Mesenchymal stem cell (in vitro differentiated cells and primary cell): Measurements from ENCODE around the gene OR2L5. TPM values are rescaled to one million over a fixed set of nuclear protein-coding genes. Genes with fewer than 3 reads are reported as not detected.

Experiments used
- DNase-seq: peaks from one replicate; pipeline ENCODE4 v3.0.0-alpha.2; 2013
- H2AFZ ChIP-seq: one replicate; pipeline ENCODE4 v1.6.1; 2013; ENCODE audit warnings: low read depth, mild to moderate bottlenecking, control low read depth, inconsistent platforms, low read length, moderate library complexity
- H2AK5ac ChIP-seq: 2 replicates; pipeline ENCODE4 v1.6.1; 2013; ENCODE audit warnings: low read length, moderate library complexity, mild to moderate bottlenecking, inconsistent platforms; ENCODE audit not compliant: severe bottlenecking
- H2BK120ac ChIP-seq: one replicate; pipeline ENCODE4 v1.6.1; 2013; ENCODE audit warnings: low read depth, mild to moderate bottlenecking, inconsistent platforms, low read length, moderate library complexity
- H2BK12ac ChIP-seq, 2 experiments: one replicate each; pipeline ENCODE4 v1.6.1; 2013; ENCODE audit warnings: inconsistent platforms in 2 of 2, low read length in 2 of 2, mild to moderate bottlenecking in 2 of 2, moderate library complexity in 2 of 2, control low read depth in 1 of 2
- H2BK15ac ChIP-seq: one replicate; pipeline ENCODE4 v1.6.1; 2013; ENCODE audit warnings: mild to moderate bottlenecking, low read depth, inconsistent platforms; ENCODE audit not compliant: poor library complexity, severe bottlenecking
- H2BK5ac ChIP-seq: 2 replicates; pipeline ENCODE4 v1.6.1; 2013; ENCODE audit warnings: low read depth, mild to moderate bottlenecking, low read length, control low read depth, inconsistent platforms; ENCODE audit not compliant: poor library complexity, severe bottlenecking
- H3K14ac ChIP-seq, 2 experiments: one replicate each; pipeline ENCODE4 v1.6.1; 2013; ENCODE audit warnings: inconsistent platforms in 2 of 2, low read length in 2 of 2, control low read depth in 1 of 2, mild to moderate bottlenecking in 1 of 2, moderate library complexity in 1 of 2
- H3K18ac ChIP-seq, 2 experiments: one replicate each; pipeline ENCODE4 v1.6.1; 2013; ENCODE audit warnings: inconsistent platforms in 2 of 2, low read length in 2 of 2, control low read depth in 1 of 2, low read depth in 1 of 2, mild to moderate bottlenecking in 1 of 2
- H3K23ac ChIP-seq, 2 experiments: one replicate each; pipeline ENCODE4 v1.6.1; 2013; ENCODE audit warnings: inconsistent platforms in 2 of 2, low read length in 2 of 2, mild to moderate bottlenecking in 2 of 2, moderate library complexity in 2 of 2, control low read depth in 1 of 2
- H3K27ac ChIP-seq: 2 replicates; pipeline ENCODE4 v1.5.1; 2013; ENCODE audit warnings: mild to moderate bottlenecking, moderate library complexity, low read length, control low read depth, inconsistent platforms; ENCODE audit not compliant: poor library complexity, severe bottlenecking
- H3K27me3 ChIP-seq, 2 experiments: 2 replicates each; pipeline versions ENCODE4 v1.6.1 to v1.7.0; 2013; ENCODE audit warnings: low read length in 2 of 2, mild to moderate bottlenecking in 2 of 2, moderate library complexity in 2 of 2, control low read depth in 1 of 2, inconsistent platforms in 1 of 2; ENCODE audit not compliant: control insufficient read depth in 1 of 2, insufficient read depth in 1 of 2
- H3K36me3 ChIP-seq, 2 experiments: 2 replicates each; pipeline versions ENCODE4 v1.6.1 to v1.7.0; 2013; ENCODE audit warnings: low read length in 2 of 2, control low read depth in 1 of 2, inconsistent platforms in 1 of 2, low read depth in 1 of 2, mild to moderate bottlenecking in 1 of 2; ENCODE audit not compliant: insufficient read depth in 2 of 2, control insufficient read depth in 1 of 2
- H3K4ac ChIP-seq, 2 experiments: one replicate each; pipeline ENCODE4 v1.6.1; 2013; ENCODE audit warnings: inconsistent platforms in 2 of 2, low read length in 2 of 2, mild to moderate bottlenecking in 2 of 2, moderate library complexity in 2 of 2, control low read depth in 1 of 2, low read depth in 1 of 2
- H3K4me1 ChIP-seq: 2 replicates; pipeline ENCODE4 v1.6.1; 2013; ENCODE audit warnings: low read depth, low read length, control low read depth; ENCODE audit not compliant: control insufficient read depth, insufficient read depth
- H3K4me2 ChIP-seq: 2 replicates; pipeline ENCODE4 v1.6.1; 2013; ENCODE audit warnings: low read length, mild to moderate bottlenecking, inconsistent platforms; ENCODE audit not compliant: poor library complexity, severe bottlenecking
- H3K4me3 ChIP-seq, 2 experiments: 2 replicates each; pipeline versions ENCODE4 v1.5.1 to v1.7.0; 2013; ENCODE audit warnings: low read length in 2 of 2, mild to moderate bottlenecking in 2 of 2, control low read depth in 1 of 2, low read depth in 1 of 2; ENCODE audit not compliant: insufficient read depth in 1 of 2
- H3K79me1 ChIP-seq: replicated peaks from 2 replicates; pipeline ENCODE4 v1.6.1; 2013; ENCODE audit warnings: mild to moderate bottlenecking, control low read depth, low read length, inconsistent platforms; ENCODE audit not compliant: poor library complexity, severe bottlenecking
- H3K9ac ChIP-seq: 2 replicates; pipeline ENCODE4 v1.7.0; 2013; ENCODE audit warnings: mild to moderate bottlenecking, low read length, moderate library complexity
- H3K9me3 ChIP-seq: 2 replicates; pipeline ENCODE4 v1.7.0; 2013; ENCODE audit warnings: mild to moderate bottlenecking, low read length; ENCODE audit not compliant: control insufficient read depth
- H4K8ac ChIP-seq: one replicate; pipeline ENCODE4 v1.6.1; 2013; ENCODE audit warnings: inconsistent platforms, mild to moderate bottlenecking, low read length, moderate library complexity
- H4K91ac ChIP-seq: one replicate; pipeline ENCODE4 v1.6.1; 2013; ENCODE audit warnings: mild to moderate bottlenecking, low read length, inconsistent platforms
- WGBS: methylation state at CpG from one replicate; pipeline ENCODE4 v1.1.7; 2013; ENCODE audit warnings: mixed read lengths; 5-methylcytosine and 5-hydroxymethylcytosine counted together
- polyA plus RNA-seq, 2 experiments: library from polyadenylated mRNA; stranded (reverse); fragments of 200-250 nt; gene quantifications; one replicate each; pipeline ENCODE4 v1.2.3, GENCODE V29; 2013

OR2L5 gene, protein sequence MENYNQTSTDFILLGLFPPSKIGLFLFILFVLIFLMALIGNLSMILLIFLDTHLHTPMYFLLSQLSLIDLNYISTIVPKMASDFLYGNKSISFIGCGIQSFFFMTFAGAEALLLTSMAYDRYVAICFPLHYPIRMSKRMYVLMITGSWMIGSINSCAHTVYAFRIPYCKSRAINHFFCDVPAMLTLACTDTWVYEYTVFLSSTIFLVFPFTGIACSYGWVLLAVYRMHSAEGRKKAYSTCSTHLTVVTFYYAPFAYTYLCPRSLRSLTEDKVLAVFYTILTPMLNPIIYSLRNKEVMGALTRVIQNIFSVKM
- polyA plus RNA-seq (2013, experiment 1 of 2) = not detected
- not detected for polyA plus RNA-seq (2013, experiment 2 of 2)

GRCh38 chr1:248013229-248013710 lies at the start of gene OR2L5:
OR2L5 (plus strand) TSS chr1:248013660; CDS start chr1:248021948, 8,288 bp downstream.
- Histone ChIP-seq H2BK120ac (no peak within 1 kb of the TSS), H3K14ac (no peak within 1 kb of the TSS), H3K27me3 (no peaks in the 10 kb centered on the region), H3K36me3 (no peaks in the 10 kb centered on the region), H3K4ac (no peak within 1 kb of the TSS), H2BK5ac (no peak within 1 kb of the TSS), H3K9ac (no peak within 1 kb of the TSS), H3K4me1 (no peaks in the 10 kb centered on the region), H3K4me3 (no peak within 1 kb of the TSS), H3K9me3 (peaks cover 41% of the 10 kb centered on the region), H4K8ac (no peak within 1 kb of the TSS), H2BK15ac (no peak within 1 kb of the TSS), H3K27ac (no peak within 1 kb of the TSS), H4K91ac (no peak within 1 kb of the TSS), H2AK5ac (no peak within 1 kb of the TSS), H2AFZ (no peak within 1 kb of the TSS), H3K79me1 (no peaks in the 10 kb centered on the region), H3K18ac (no peak within 1 kb of the TSS), H3K4me2 (no peak within 1 kb of the TSS), H3K23ac (no peak within 1 kb of the TSS), H2BK12ac (no peak within 1 kb of the TSS)
- 80% methylated on average over 1 of the region's 2 CpGs for whole genome bisulfite sequencing
- no peak for DNase-seq

GRCh38 chr1:247964933-247965332 lies 48.5 kb upstream of the OR2L5 start, which contains the start of gene OR2AK2:
OR2AK2 (plus strand) TSS chr1:247965233; CDS start chr1:247965377, 144 bp downstream.
- H2BK5ac ChIP-seq = no peak within 1 kb of the TSS
- H2BK12ac ChIP-seq = no peak within 1 kb of the TSS
- peaks cover 21% of the 10 kb centered on the region for H3K9me3 ChIP-seq
- no peak within 1 kb of the TSS for H3K18ac ChIP-seq
- no peak within 1 kb of the TSS for H3K23ac ChIP-seq
- no peaks in the 10 kb centered on the region for H3K36me3 ChIP-seq
- no peak within 1 kb of the TSS for H3K9ac ChIP-seq
- H2BK120ac ChIP-seq = no peak within 1 kb of the TSS
- no peak within 1 kb of the TSS for H3K4me3 ChIP-seq
- no peak within 1 kb of the TSS for H4K8ac ChIP-seq
- H3K27me3 ChIP-seq = no peaks in the 10 kb centered on the region
- no peak within 1 kb of the TSS for H4K91ac ChIP-seq
- H3K4me2 ChIP-seq = no peak within 1 kb of the TSS
- no peak within 1 kb of the TSS for H3K4ac ChIP-seq
- H2AFZ ChIP-seq = no peak within 1 kb of the TSS
- H2AK5ac ChIP-seq = no peak within 1 kb of the TSS
- H3K27ac ChIP-seq = no peak within 1 kb of the TSS
- H3K4me1 ChIP-seq = no peaks in the 10 kb centered on the region
- H2BK15ac ChIP-seq = no peak within 1 kb of the TSS
- WGBS = no CpG with 5 or more reads among the region's 2 CpGs
- H3K14ac ChIP-seq = no peak within 1 kb of the TSS
- no peaks in the 10 kb centered on the region for H3K79me1 ChIP-seq
- no peak for DNase-seq

- no peak for DNase-seq
- Histone ChIP-seq H3K14ac (no peak overlapping the region), H3K4me2 (no peak overlapping the region), H3K79me1 (no peaks in the 10 kb centered on the region), H2AK5ac (no peak overlapping the region), H3K18ac (no peak overlapping the region), H3K9ac (no peak overlapping the region), H3K4ac (no peak overlapping the region), H3K27me3 (no peaks in the 10 kb centered on the region), H3K27ac (no peak overlapping the region), H4K91ac (no peak overlapping the region), H2BK5ac (no peak overlapping the region), H3K36me3 (no peaks in the 10 kb centered on the region), H2BK120ac (no peak overlapping the region), H4K8ac (no peak overlapping the region), H2BK15ac (no peak overlapping the region), H3K9me3 (peaks cover 14% of the 10 kb centered on the region), H3K4me1 (no peaks in the 10 kb centered on the region), H2BK12ac (no peak overlapping the region), H2AFZ (no peak overlapping the region), H3K4me3 (no peak overlapping the region), H3K23ac (no peak overlapping the region)
- WGBS = 61% methylated on average over 5 of the region's 5 CpGs
Measured at GRCh38 chr1:247966532-247967204, 46.8 kb upstream of the OR2L5 start.

DNA sequence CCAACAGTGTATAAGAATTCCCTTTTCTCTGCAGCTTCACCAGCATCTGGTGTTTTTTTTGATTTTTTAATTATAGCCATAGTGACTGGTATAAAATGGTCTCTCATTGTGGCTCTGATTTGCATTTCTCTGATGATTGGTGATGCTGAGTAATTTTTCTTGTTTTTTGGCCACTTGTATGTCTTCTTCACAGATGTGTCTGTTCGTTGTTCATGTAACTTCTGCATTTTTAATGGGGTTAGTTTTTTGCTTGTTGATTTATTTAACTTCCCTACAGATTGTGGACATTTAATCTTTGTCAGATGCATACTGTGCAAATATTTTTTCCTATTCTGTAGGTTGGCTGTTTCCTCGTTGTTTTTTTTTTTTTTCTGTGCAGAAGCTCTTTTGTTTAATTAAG lies 20.5 kb upstream of the OR2L5 start:
- H3K9me3 ChIP-seq = peaks cover 44% of the 10 kb centered on the region
- no peak overlapping the region for H2BK12ac ChIP-seq
- H4K91ac ChIP-seq = no peak overlapping the region
- no peak overlapping the region for H3K4me2 ChIP-seq
- H4K8ac ChIP-seq = no peak overlapping the region
- H3K79me1 ChIP-seq = no peaks in the 10 kb centered on the region
- no peak overlapping the region for H3K18ac ChIP-seq
- no peaks in the 10 kb centered on the region for H3K27me3 ChIP-seq
- WGBS = 46% methylated on average over 2 of the region's 2 CpGs
- H2BK5ac ChIP-seq = no peak overlapping the region
- no peak overlapping the region for H2AFZ ChIP-seq
- no peak overlapping the region for H3K23ac ChIP-seq
- DNase-seq = no peak
- H3K14ac ChIP-seq = no peak overlapping the region
- no peaks in the 10 kb centered on the region for H3K4me1 ChIP-seq
- H3K27ac ChIP-seq = no peak overlapping the region
- H3K4me3 ChIP-seq = no peak overlapping the region
- no peak overlapping the region for H3K4ac ChIP-seq
- H2AK5ac ChIP-seq = no peak overlapping the region
- no peak overlapping the region for H2BK120ac ChIP-seq
- no peak overlapping the region for H2BK15ac ChIP-seq
- H3K36me3 ChIP-seq = no peaks in the 10 kb centered on the region
- H3K9ac ChIP-seq = no peak overlapping the region
